ENCODE results near the gene MYO1H. TPM values are rescaled to one million over a fixed set of nuclear protein-coding genes. Genes with fewer than 3 reads are reported as not detected.

Gene MYO1H
- total and polyA plus RNA-seq, 2 of the 8 experiments (the other 6 are each of a cell fraction or from before 2014, with no cell fraction given) = 0.03 TPM; not detected in 1

GRCh38 chr12:109450980-109451379 is 103.3 kb downstream of the MYO1H start (continued):
- no peak for TF ChIP-seq ASH2L (IDR thresholded peaks at IDR 0.05; ENCODE audit: low read length)
- no peak for TF ChIP-seq CBX5 (IDR thresholded peaks at IDR 0.05; ENCODE audit: low read depth, low read length)
- no peak for TF ChIP-seq TAF1 (IDR thresholded peaks at IDR 0.05; ENCODE audit: low read depth, low read length)
- TF ChIP-seq CBX8 (IDR thresholded peaks at IDR 0.05; ENCODE audit: borderline replicate concordance, low read depth, low read length) = no peak
